ENCODE measurements around the gene MGAT5B. TPM values are rescaled to one million over a fixed set of nuclear protein-coding genes. Genes with fewer than 3 reads are reported as not detected.
A peak's percentile ranks its signal among the peaks of the same experiment; 100 is the strongest.

Gene MGAT5B
- total and polyA plus RNA-seq, 2 of the 13 experiments (the other 11 are each of a cell fraction or from before 2014, with no cell fraction given), result 0.07 to 0.13 TPM

DNA sequence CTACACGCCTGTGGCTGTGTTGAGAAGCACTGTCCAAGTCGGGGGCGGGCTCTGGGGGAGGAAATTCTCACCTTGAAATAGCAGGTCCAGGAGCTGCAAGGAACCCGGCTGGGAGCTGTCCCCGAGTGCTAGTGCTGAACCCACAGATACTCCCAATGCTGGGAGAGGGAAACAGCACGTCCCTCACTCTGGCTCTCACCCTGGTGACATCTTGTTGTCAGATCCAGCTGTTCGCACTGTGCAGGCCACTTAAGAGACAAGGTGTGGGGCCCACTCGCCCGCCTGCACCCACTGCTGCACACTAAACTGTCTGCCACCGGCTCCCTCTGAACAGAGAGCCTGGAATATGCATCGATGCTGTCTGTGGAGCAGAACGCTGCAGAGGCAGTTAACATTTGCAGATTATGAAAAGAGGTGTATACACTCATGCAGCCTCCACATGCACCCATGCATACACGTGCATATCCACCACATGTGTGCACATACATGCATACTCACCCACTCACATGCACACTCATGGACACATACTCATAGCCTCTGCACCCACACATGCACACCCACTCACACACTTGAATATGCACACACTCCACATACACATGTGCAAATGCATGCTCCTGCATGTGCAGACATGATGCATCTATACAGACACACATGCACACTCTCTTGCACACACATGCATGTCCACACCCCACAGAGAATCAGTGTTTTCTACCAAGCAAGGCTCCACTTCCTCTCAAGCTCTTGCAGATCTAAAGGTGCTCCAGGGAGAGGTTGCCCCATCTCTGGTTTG, 42.0 kb downstream of the MGAT5B start (continued):
- TF ChIP-seq, protein P1, sequence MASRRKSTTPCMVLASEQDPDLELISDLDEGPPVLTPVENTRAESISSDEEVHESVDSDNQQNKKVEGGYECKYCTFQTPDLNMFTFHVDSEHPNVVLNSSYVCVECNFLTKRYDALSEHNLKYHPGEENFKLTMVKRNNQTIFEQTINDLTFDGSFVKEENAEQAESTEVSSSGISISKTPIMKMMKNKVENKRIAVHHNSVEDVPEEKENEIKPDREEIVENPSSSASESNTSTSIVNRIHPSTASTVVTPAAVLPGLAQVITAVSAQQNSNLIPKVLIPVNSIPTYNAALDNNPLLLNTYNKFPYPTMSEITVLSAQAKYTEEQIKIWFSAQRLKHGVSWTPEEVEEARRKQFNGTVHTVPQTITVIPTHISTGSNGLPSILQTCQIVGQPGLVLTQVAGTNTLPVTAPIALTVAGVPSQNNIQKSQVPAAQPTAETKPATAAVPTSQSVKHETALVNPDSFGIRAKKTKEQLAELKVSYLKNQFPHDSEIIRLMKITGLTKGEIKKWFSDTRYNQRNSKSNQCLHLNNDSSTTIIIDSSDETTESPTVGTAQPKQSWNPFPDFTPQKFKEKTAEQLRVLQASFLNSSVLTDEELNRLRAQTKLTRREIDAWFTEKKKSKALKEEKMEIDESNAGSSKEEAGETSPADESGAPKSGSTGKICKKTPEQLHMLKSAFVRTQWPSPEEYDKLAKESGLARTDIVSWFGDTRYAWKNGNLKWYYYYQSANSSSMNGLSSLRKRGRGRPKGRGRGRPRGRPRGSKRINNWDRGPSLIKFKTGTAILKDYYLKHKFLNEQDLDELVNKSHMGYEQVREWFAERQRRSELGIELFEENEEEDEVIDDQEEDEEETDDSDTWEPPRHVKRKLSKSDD (CRISPR knock-in tag; IDR thresholded peaks at IDR 0.05; ENCODE audit: low read depth), result no peak
- 0 out of 2 replicates have a peak, but pooled peaks have one; percentile 14 for TF ChIP-seq ATF3 (CRISPR knock-in tag; IDR thresholded peaks at IDR 0.05)
- no peak for TF ChIP-seq ZNF768 (CRISPR knock-in tag; IDR thresholded peaks at IDR 0.05)
- peak; percentile 70; the same call in 1 of the 2 replicates for TF ChIP-seq KLF6 (CRISPR knock-in tag; IDR thresholded peaks at IDR 0.05)
- TF ChIP-seq SIX4 (CRISPR knock-in tag; IDR thresholded peaks at IDR 0.05), result 0 out of 2 replicates have a peak, but pooled peaks have one; percentile 44
- TF ChIP-seq CENPBD1 (CRISPR knock-in tag; IDR thresholded peaks at IDR 0.05; ENCODE audit: borderline replicate concordance, low read depth), result no peak
- TF ChIP-seq MLX (CRISPR knock-in tag; IDR thresholded peaks at IDR 0.05), result no peak
- no peak for TF ChIP-seq NFATC3 (CRISPR knock-in tag; IDR thresholded peaks at IDR 0.05)
- peak; percentile 59 for TF ChIP-seq ELF3 (CRISPR knock-in tag; IDR thresholded peaks at IDR 0.05)
- TF ChIP-seq ZNF124 (CRISPR knock-in tag; IDR thresholded peaks at IDR 0.05), result 0 out of 2 replicates have a peak, but pooled peaks have one; percentile 66
- no peak for TF ChIP-seq ZNF672 (CRISPR knock-in tag; IDR thresholded peaks at IDR 0.05)
- no peak for TF ChIP-seq NPAS2 (CRISPR knock-in tag; IDR thresholded peaks at IDR 0.05; ENCODE audit: borderline replicate concordance)
- no peak for TF ChIP-seq SOX6 (IDR thresholded peaks at IDR 0.05)
- no peak for TF ChIP-seq SOX6 (CRISPR knock-in tag; IDR thresholded peaks at IDR 0.05)
- TF ChIP-seq MXD4 (CRISPR knock-in tag; IDR thresholded peaks at IDR 0.05), result no peak; the same call in 1 of the 2 replicates
- TF ChIP-seq ZBTB3 (CRISPR knock-in tag; IDR thresholded peaks at IDR 0.05; ENCODE audit: borderline replicate concordance, low read depth), result no peak
- TF ChIP-seq, protein P2, sequence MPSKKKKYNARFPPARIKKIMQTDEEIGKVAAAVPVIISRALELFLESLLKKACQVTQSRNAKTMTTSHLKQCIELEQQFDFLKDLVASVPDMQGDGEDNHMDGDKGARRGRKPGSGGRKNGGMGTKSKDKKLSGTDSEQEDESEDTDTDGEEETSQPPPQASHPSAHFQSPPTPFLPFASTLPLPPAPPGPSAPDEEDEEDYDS (CRISPR knock-in tag; IDR thresholded peaks at IDR 0.05), result no peak
- TF ChIP-seq ZNF773 (CRISPR knock-in tag; IDR thresholded peaks at IDR 0.05; ENCODE audit: borderline replicate concordance), result peak; percentile 44; the same call in 1 of the 2 replicates
- TF ChIP-seq ZSCAN12 (CRISPR knock-in tag; IDR thresholded peaks at IDR 0.05), result peak; percentile 66; the same call in 1 of the 2 replicates
- TF ChIP-seq BRCA1 (CRISPR knock-in tag; IDR thresholded peaks at IDR 0.05), result peak; percentile 79; the same call in 1 of the 2 replicates
- 0 out of 2 replicates have a peak, but pooled peaks have one; percentile 26 for TF ChIP-seq PPARG (CRISPR knock-in tag; conservative IDR thresholded peaks at IDR 0.05)
- TF ChIP-seq, protein P3, sequence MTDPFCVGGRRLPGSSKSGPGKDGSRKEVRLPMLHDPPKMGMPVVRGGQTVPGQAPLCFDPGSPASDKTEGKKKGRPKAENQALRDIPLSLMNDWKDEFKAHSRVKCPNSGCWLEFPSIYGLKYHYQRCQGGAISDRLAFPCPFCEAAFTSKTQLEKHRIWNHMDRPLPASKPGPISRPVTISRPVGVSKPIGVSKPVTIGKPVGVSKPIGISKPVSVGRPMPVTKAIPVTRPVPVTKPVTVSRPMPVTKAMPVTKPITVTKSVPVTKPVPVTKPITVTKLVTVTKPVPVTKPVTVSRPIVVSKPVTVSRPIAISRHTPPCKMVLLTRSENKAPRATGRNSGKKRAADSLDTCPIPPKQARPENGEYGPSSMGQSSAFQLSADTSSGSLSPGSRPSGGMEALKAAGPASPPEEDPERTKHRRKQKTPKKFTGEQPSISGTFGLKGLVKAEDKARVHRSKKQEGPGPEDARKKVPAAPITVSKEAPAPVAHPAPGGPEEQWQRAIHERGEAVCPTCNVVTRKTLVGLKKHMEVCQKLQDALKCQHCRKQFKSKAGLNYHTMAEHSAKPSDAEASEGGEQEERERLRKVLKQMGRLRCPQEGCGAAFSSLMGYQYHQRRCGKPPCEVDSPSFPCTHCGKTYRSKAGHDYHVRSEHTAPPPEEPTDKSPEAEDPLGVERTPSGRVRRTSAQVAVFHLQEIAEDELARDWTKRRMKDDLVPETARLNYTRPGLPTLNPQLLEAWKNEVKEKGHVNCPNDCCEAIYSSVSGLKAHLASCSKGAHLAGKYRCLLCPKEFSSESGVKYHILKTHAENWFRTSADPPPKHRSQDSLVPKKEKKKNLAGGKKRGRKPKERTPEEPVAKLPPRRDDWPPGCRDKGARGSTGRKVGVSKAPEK (CRISPR knock-in tag; IDR thresholded peaks at IDR 0.05; ENCODE audit: borderline replicate concordance), result no peak
- no peak for TF ChIP-seq RORA (CRISPR knock-in tag; IDR thresholded peaks at IDR 0.05)

All from HepG2 (cell line).